ENCODE data around the gene CEP85L.

Gene CEP85L

GRCh38 chr6:118591897-118592296, 59.5 kb downstream of the CEP85L start:
- Histone ChIP-seq H3K9me3 (ENCODE audit: control insufficient read depth, low read length) (no peaks in the 10 kb centered on the region), H3K27ac (ENCODE audit: low read depth, low read length, severe bottlenecking) (no peak overlapping the region), H3K4me3 (ENCODE audit: extremely low read depth, insufficient read depth, low read length, poor library complexity, severe bottlenecking) (no peak overlapping the region), H3K4me1 (ENCODE audit: control insufficient read depth, insufficient read depth, low read length, poor library complexity, severe bottlenecking) (no peaks in the 10 kb centered on the region), H3K36me3 (ENCODE audit: control insufficient read depth, insufficient read depth, low read length) (no peaks in the 10 kb centered on the region)
- no CpG with 5 or more reads among the region's 3 CpGs for WGBS, 2 experiments (ENCODE audit: insufficient coverage in 2 of 2)

GRCh38 chr6:118589649-118590365, 61.6 kb downstream of the CEP85L start:
- WGBS, 2 experiments (ENCODE audit: insufficient coverage in 2 of 2): 53 to 65% methylated on average over 4 to 5 of the region's 6 CpGs
- Histone ChIP-seq H3K27ac (ENCODE audit: low read depth, low read length, severe bottlenecking) (no peak overlapping the region), H3K36me3 (ENCODE audit: control insufficient read depth, insufficient read depth, low read length) (no peaks in the 10 kb centered on the region), H3K9me3 (ENCODE audit: control insufficient read depth, low read length) (no peaks in the 10 kb centered on the region), H3K4me3 (ENCODE audit: extremely low read depth, insufficient read depth, low read length, poor library complexity, severe bottlenecking) (no peak overlapping the region), H3K4me1 (ENCODE audit: control insufficient read depth, insufficient read depth, low read length, poor library complexity, severe bottlenecking) (no peaks in the 10 kb centered on the region)

- Histone ChIP-seq H3K4me3 (ENCODE audit: extremely low read depth, insufficient read depth, low read length, poor library complexity, severe bottlenecking) (no peak overlapping the region), H3K27ac (ENCODE audit: low read depth, low read length, severe bottlenecking) (no peak overlapping the region), H3K36me3 (ENCODE audit: control insufficient read depth, insufficient read depth, low read length) (no peaks in the 10 kb centered on the region), H3K9me3 (ENCODE audit: control insufficient read depth, low read length) (no peaks in the 10 kb centered on the region), H3K4me1 (ENCODE audit: control insufficient read depth, insufficient read depth, low read length, poor library complexity, severe bottlenecking) (no peaks in the 10 kb centered on the region)
- 100% methylated on average over 1 of the region's 4 CpGs for WGBS, 2 experiments (ENCODE audit: insufficient coverage in 2 of 2)
Observed at GRCh38 chr6:118589186-118589585, 62.2 kb downstream of the CEP85L start.

GRCh38 chr6:118588626-118589025, 62.8 kb downstream of the CEP85L start:
- WGBS, 2 experiments (ENCODE audit: insufficient coverage in 2 of 2): 96 to 100% methylated on average over 3 of the region's 5 CpGs
- H3K4me3 ChIP-seq (ENCODE audit: extremely low read depth, insufficient read depth, low read length, poor library complexity, severe bottlenecking): no peak overlapping the region
- no peaks in the 10 kb centered on the region for H3K9me3 ChIP-seq (ENCODE audit: control insufficient read depth, low read length)
- no peak overlapping the region for H3K27ac ChIP-seq (ENCODE audit: low read depth, low read length, severe bottlenecking)
- no peaks in the 10 kb centered on the region for H3K36me3 ChIP-seq (ENCODE audit: control insufficient read depth, insufficient read depth, low read length)
- H3K4me1 ChIP-seq (ENCODE audit: control insufficient read depth, insufficient read depth, low read length, poor library complexity, severe bottlenecking): no peaks in the 10 kb centered on the region

GRCh38 chr6:118586746-118587485, 64.5 kb downstream of the CEP85L start:
- Histone ChIP-seq H3K27ac (ENCODE audit: low read depth, low read length, severe bottlenecking) (no peak overlapping the region), H3K9me3 (ENCODE audit: control insufficient read depth, low read length) (no peaks in the 10 kb centered on the region), H3K4me1 (ENCODE audit: control insufficient read depth, insufficient read depth, low read length, poor library complexity, severe bottlenecking) (peaks cover 3% of the 10 kb centered on the region), H3K4me3 (ENCODE audit: extremely low read depth, insufficient read depth, low read length, poor library complexity, severe bottlenecking) (no peak overlapping the region), H3K36me3 (ENCODE audit: control insufficient read depth, insufficient read depth, low read length) (no peaks in the 10 kb centered on the region)
- 93 to 100% methylated on average over 3 of the region's 5 CpGs for WGBS, 2 experiments (ENCODE audit: insufficient coverage in 2 of 2)

GRCh38 chr6:118584911-118585310, 66.5 kb downstream of the CEP85L start:
- 94 to 96% methylated on average over 2 to 4 of the region's 5 CpGs for WGBS, 2 experiments (ENCODE audit: insufficient coverage in 2 of 2)
- H3K9me3 ChIP-seq (ENCODE audit: control insufficient read depth, low read length): peaks cover 3% of the 10 kb centered on the region
- peaks cover 6% of the 10 kb centered on the region for H3K36me3 ChIP-seq (ENCODE audit: control insufficient read depth, insufficient read depth, low read length)
- no peak overlapping the region for H3K4me3 ChIP-seq (ENCODE audit: extremely low read depth, insufficient read depth, low read length, poor library complexity, severe bottlenecking)
- H3K27ac ChIP-seq (ENCODE audit: low read depth, low read length, severe bottlenecking): no peak overlapping the region
- H3K4me1 ChIP-seq (ENCODE audit: control insufficient read depth, insufficient read depth, low read length, poor library complexity, severe bottlenecking): peaks cover 9% of the 10 kb centered on the region

GRCh38 chr6:118581489-118581959, 69.9 kb downstream of the CEP85L start:
- peak overlapping the region; percentile 23 for H3K27ac ChIP-seq (ENCODE audit: low read depth, low read length, severe bottlenecking)
- H3K4me3 ChIP-seq (ENCODE audit: extremely low read depth, insufficient read depth, low read length, poor library complexity, severe bottlenecking): no peak overlapping the region
- H3K4me1 ChIP-seq (ENCODE audit: control insufficient read depth, insufficient read depth, low read length, poor library complexity, severe bottlenecking): peaks cover 9% of the 10 kb centered on the region
- 91 to 100% methylated on average over 1 to 4 of the region's 5 CpGs for WGBS, 2 experiments (ENCODE audit: insufficient coverage in 2 of 2)
- peaks cover 31% of the 10 kb centered on the region for H3K9me3 ChIP-seq (ENCODE audit: control insufficient read depth, low read length)
- peaks cover 9% of the 10 kb centered on the region for H3K36me3 ChIP-seq (ENCODE audit: control insufficient read depth, insufficient read depth, low read length)

GRCh38 chr6:118580585-118581419, 70.6 kb downstream of the CEP85L start:
- H3K27ac ChIP-seq (ENCODE audit: low read depth, low read length, severe bottlenecking): peak overlapping the region; percentile 19
- peaks cover 9% of the 10 kb centered on the region for H3K4me1 ChIP-seq (ENCODE audit: control insufficient read depth, insufficient read depth, low read length, poor library complexity, severe bottlenecking)
- WGBS, 2 experiments (ENCODE audit: insufficient coverage in 2 of 2): 50 to 69% methylated on average over 8 of the region's 10 CpGs
- peaks cover 14% of the 10 kb centered on the region for H3K36me3 ChIP-seq (ENCODE audit: control insufficient read depth, insufficient read depth, low read length)
- peaks cover 38% of the 10 kb centered on the region for H3K9me3 ChIP-seq (ENCODE audit: control insufficient read depth, low read length)
- H3K4me3 ChIP-seq (ENCODE audit: extremely low read depth, insufficient read depth, low read length, poor library complexity, severe bottlenecking): no peak overlapping the region

- 86 to 100% methylated on average over 1 of the region's 2 CpGs for WGBS, 2 experiments (ENCODE audit: insufficient coverage in 2 of 2)
- Histone ChIP-seq H3K4me3 (ENCODE audit: extremely low read depth, insufficient read depth, low read length, poor library complexity, severe bottlenecking) (no peak overlapping the region), H3K27ac (ENCODE audit: low read depth, low read length, severe bottlenecking) (no peak overlapping the region), H3K9me3 (ENCODE audit: control insufficient read depth, low read length) (peaks cover 48% of the 10 kb centered on the region), H3K36me3 (ENCODE audit: control insufficient read depth, insufficient read depth, low read length) (peaks cover 23% of the 10 kb centered on the region), H3K4me1 (ENCODE audit: control insufficient read depth, insufficient read depth, low read length, poor library complexity, severe bottlenecking) (peaks cover 9% of the 10 kb centered on the region)
Observed at GRCh38 chr6:118579786-118580185, 71.6 kb downstream of the CEP85L start.

GRCh38 chr6:118578617-118579016, 72.8 kb downstream of the CEP85L start:
- peaks cover 34% of the 10 kb centered on the region for H3K36me3 ChIP-seq (ENCODE audit: control insufficient read depth, insufficient read depth, low read length)
- H3K27ac ChIP-seq (ENCODE audit: low read depth, low read length, severe bottlenecking): no peak overlapping the region
- peaks cover 9% of the 10 kb centered on the region for H3K4me1 ChIP-seq (ENCODE audit: control insufficient read depth, insufficient read depth, low read length, poor library complexity, severe bottlenecking)
- WGBS, 2 experiments (ENCODE audit: insufficient coverage in 2 of 2): 75 to 94% methylated on average over 10 to 11 of the region's 12 CpGs
- no peak overlapping the region for H3K4me3 ChIP-seq (ENCODE audit: extremely low read depth, insufficient read depth, low read length, poor library complexity, severe bottlenecking)
- H3K9me3 ChIP-seq (ENCODE audit: control insufficient read depth, low read length): peaks cover 59% of the 10 kb centered on the region

All from mesodermal cell (in vitro differentiated cells).